Breast epithelium (tissue), 4 donors: ENCODE data around the gene RNF31. TPM values are rescaled to one million over a fixed set of nuclear protein-coding genes. Genes with fewer than 3 reads are reported as not detected.

Experiments
- DNase-seq, 2 donors: peaks; one replicate each; pipeline ENCODE4 v3.0.0-alpha.2; 2019; ENCODE audit warnings: low spot score in 2 of 2
- H3K27ac ChIP-seq, 2 donors: fragments of 200-600 bp; sonication (generic) in 1 of 2; one replicate each; pipeline ENCODE4 v1.5.1; 2016 to 2019; ENCODE audit warnings: mild to moderate bottlenecking in 1 of 2
- H3K27me3 ChIP-seq, 2 donors: fragments of 200-600 bp; sonication (generic) in 1 of 2; one replicate each; pipeline versions ENCODE4 v1.5.1 to v1.6.0; 2017 to 2019; ENCODE audit warnings: control low read depth in 1 of 2, mild to moderate bottlenecking in 1 of 2
- H3K36me3 ChIP-seq: fragments of 200-600 bp; one replicate; pipeline ENCODE4 v1.5.1; 2019
- H3K4me1 ChIP-seq, 2 donors: fragments of 200-600 bp; sonication (generic); one replicate each; pipeline ENCODE4 v1.5.1; 2016 to 2019; ENCODE audit warnings: control low read depth in 1 of 2
- H3K4me3 ChIP-seq, 3 donors: fragments of 200-600 bp; sonication (generic); 1 replicate in 2 of 3; 2 replicates in 1 of 3; pipeline ENCODE4 v1.5.1; 2016 to 2019; ENCODE audit warnings: mild to moderate bottlenecking in 3 of 3, moderate library complexity in 2 of 3
- H3K9me3 ChIP-seq, 2 donors: fragments of 200-600 bp; sonication (generic) in 1 of 2; one replicate each; pipeline ENCODE4 v1.5.1; 2016 to 2019; ENCODE audit warnings: control low read depth in 1 of 2
- POLR2A ChIP-seq: fragments of 450-650 bp; IDR thresholded peaks from one replicate; pipeline ENCODE4 v1.6.1; 2016; ENCODE audit warnings: antibody characterized with exemption, mild to moderate bottlenecking, moderate library complexity
- POLR2AphosphoS5 ChIP-seq, 3 donors: sonication (generic); formaldehyde crosslinking; IDR thresholded peaks; one replicate each; pipeline ENCODE4 v1.6.1; 2017; ENCODE audit warnings: antibody characterized with exemption in 3 of 3
- intact Hi-C: fragments of 100-400 bp; cut with DNase I; formaldehyde crosslinking; loops from one replicate; pipeline ENCODE4 v1.15.1; 2023; ENCODE audit warnings: low total_unique reads
- total RNA-seq, 3 donors: library from RNA; depleted of rRNA; stranded (reverse); fragments of >200 nt; gene quantifications; one replicate each; pipeline ENCODE4 v1.1.0, GENCODE V29; 2016
- TF ChIP-seq, protein P1 (sequence below), 3 donors: fragments of 450-650 bp; IDR thresholded peaks; one replicate each; pipeline ENCODE4 v1.5.1; 2016 to 2017; ENCODE audit warnings: antibody characterized with exemption in 3 of 3, mild to moderate bottlenecking in 3 of 3, moderate library complexity in 3 of 3

Gene RNF31
- total RNA-seq, 3 donors from 2014 or later: 29.1 to 43.8 (median 41.0) TPM

- DNase-seq: no peak
- Histone ChIP-seq H3K9me3 (no peaks in the 10 kb centered on the region), H3K27me3 (no peaks in the 10 kb centered on the region), H3K36me3 (peaks cover 14% of the 10 kb centered on the region), H3K4me1 (no peaks in the 10 kb centered on the region), H3K4me3 (no peak overlapping the region), H3K27ac (no peak overlapping the region)
- TF ChIP-seq POLR2AphosphoS5 (IDR thresholded peaks at IDR 0.05) (no peak), POLR2A (no peak)
- TF ChIP-seq, protein P1, sequence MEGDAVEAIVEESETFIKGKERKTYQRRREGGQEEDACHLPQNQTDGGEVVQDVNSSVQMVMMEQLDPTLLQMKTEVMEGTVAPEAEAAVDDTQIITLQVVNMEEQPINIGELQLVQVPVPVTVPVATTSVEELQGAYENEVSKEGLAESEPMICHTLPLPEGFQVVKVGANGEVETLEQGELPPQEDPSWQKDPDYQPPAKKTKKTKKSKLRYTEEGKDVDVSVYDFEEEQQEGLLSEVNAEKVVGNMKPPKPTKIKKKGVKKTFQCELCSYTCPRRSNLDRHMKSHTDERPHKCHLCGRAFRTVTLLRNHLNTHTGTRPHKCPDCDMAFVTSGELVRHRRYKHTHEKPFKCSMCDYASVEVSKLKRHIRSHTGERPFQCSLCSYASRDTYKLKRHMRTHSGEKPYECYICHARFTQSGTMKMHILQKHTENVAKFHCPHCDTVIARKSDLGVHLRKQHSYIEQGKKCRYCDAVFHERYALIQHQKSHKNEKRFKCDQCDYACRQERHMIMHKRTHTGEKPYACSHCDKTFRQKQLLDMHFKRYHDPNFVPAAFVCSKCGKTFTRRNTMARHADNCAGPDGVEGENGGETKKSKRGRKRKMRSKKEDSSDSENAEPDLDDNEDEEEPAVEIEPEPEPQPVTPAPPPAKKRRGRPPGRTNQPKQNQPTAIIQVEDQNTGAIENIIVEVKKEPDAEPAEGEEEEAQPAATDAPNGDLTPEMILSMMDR (IDR thresholded peaks at IDR 0.05): no peak
- intact Hi-C loops: no loop called here
Observed at GRCh38 chr14:24126939-24127338, 20.4 kb upstream of the RNF31 start.

- H3K36me3 ChIP-seq: peaks cover 11% of the 10 kb centered on the region
- DNase-seq: no peak
- TF ChIP-seq POLR2A (no peak), POLR2AphosphoS5 (IDR thresholded peaks at IDR 0.05) (no peak)
- TF ChIP-seq, protein P1 (IDR thresholded peaks at IDR 0.05): no peak
- no peak overlapping the region for H3K27ac ChIP-seq
- no peaks in the 10 kb centered on the region for H3K4me1 ChIP-seq
- no peaks in the 10 kb centered on the region for H3K27me3 ChIP-seq
- intact Hi-C loops: no loop called here
- H3K9me3 ChIP-seq: no peaks in the 10 kb centered on the region
- no peak overlapping the region for H3K4me3 ChIP-seq
Observed at GRCh38 chr14:24127673-24128072, 19.6 kb upstream of the RNF31 start.

DNA sequence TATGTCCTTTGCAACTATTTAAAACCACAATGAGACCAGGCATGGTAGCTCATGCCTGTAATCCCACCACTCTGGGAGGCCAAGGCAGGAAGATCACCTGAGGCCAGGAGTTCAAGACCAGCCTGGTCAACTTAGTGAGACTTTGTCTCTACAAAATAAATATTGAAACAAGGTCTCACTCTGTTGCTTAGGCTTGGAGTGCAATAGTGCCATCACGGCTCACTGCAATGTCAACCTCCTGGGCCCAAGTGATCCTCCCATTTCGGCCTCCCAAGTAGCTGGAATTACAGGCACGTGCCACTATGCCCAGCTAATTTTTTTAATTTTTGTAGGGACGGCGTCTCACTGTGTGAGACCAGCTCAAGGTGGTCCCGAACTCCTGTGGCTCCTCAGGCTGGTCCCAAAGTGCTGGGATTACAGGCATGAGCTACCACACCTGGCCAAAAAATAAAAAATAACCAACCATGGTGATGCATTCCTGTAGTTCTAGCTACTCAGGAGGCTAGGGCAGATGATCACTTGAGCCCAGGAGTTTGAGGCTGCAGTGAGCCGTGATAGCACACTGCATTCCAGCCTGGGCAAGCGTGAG lies 17.8 kb upstream of the RNF31 start:
- no peak for TF ChIP-seq POLR2AphosphoS5 (IDR thresholded peaks at IDR 0.05)
- no peak for DNase-seq

DNA sequence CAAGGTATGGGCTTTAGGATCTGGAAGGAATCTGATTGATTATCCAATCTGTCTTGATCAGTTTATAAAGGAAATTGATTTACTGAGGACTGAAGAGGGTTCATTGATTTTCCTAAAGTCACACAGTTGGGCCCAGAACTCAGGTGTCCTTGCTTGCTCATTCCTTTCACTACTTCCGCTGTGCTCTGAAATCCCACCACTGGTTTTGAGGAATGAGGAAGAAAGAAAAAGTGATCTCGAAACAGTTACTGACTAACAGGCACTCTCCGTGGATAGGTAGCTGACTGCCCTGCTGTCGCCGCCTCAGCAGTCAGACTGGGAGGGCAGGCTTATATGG lies 16.9 kb upstream of the RNF31 start, which contains the start of gene FITM1:
FITM1 (plus strand) TSS at position 280 of the 337 bp plus-strand sequence. CDS start 905 bp downstream, outside the sequence.
- no peak within 1 kb of the TSS for H3K4me3 ChIP-seq
- H3K9me3 ChIP-seq: no peaks in the 10 kb centered on the region
- intact Hi-C loops: no loop called here
- DNase-seq: no peak
- no peaks in the 10 kb centered on the region for H3K4me1 ChIP-seq
- H3K27ac ChIP-seq: peak within 1 kb of the TSS; percentile 73 to 74
- no peak for TF ChIP-seq POLR2AphosphoS5 (IDR thresholded peaks at IDR 0.05)
- TF ChIP-seq, protein P1 (IDR thresholded peaks at IDR 0.05): no peak
- TF ChIP-seq POLR2A: no peak
- no peaks in the 10 kb centered on the region for H3K36me3 ChIP-seq
- H3K27me3 ChIP-seq: no peaks in the 10 kb centered on the region

More for the DNA sequence above, 17.8 kb upstream of the RNF31 start:
- no peaks in the 10 kb centered on the region for H3K4me1 ChIP-seq
- intact Hi-C loops: no loop called here
- no peaks in the 10 kb centered on the region for H3K36me3 ChIP-seq
- H3K27me3 ChIP-seq: no peaks in the 10 kb centered on the region
- H3K4me3 ChIP-seq: no peak overlapping the region
- no peak overlapping the region for H3K27ac ChIP-seq
- H3K9me3 ChIP-seq: no peaks in the 10 kb centered on the region

DNA sequence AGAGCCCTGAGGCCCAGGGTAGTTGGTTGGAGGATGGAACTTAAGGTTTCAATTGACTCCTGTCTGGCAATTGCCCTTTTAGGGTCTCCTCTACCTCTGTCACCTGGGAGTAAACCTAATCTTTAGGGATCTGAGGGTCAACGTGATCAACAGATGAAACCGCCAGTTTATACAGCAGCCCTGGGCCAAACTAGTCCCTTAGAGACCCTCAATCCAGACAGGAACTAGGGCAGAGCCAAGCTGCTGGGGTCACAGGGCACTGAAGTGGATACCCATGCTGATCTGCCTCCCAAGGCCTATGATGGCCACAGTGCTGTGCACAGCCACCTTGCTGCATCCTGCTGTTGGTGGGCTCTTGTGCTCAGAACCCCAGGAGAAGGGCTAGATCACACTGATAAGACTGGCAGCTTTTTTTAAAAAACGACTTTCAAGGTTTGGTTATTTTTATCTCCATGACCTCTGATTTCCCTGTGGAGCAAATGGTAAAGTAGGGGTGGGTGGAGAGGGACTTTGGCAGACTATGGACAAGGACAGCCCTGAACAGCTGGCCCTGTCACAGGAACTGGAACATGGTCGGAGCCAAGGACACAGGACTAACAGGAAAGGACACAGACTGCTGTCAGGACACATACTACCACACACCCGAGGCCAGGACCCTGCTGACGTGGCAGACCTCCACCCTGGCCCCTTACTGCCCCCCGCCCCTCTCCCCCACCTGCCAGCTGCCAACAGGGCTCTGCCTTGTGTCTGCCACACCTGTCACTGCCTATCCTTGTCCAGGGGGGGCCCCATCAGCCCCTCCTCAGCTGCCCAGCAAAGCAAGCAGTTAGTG lies 16.4 kb upstream of the RNF31 start:
- Histone ChIP-seq H3K9me3 (no peaks in the 10 kb centered on the region), H3K27me3 (no peaks in the 10 kb centered on the region), H3K4me1 (no peaks in the 10 kb centered on the region), H3K36me3 (no peaks in the 10 kb centered on the region), H3K4me3 (no peak overlapping the region), H3K27ac (peak overlapping the region; percentile 73 to 74)
- intact Hi-C loops: no loop called here
- no peak for TF ChIP-seq POLR2AphosphoS5 (IDR thresholded peaks at IDR 0.05)
- no peak for TF ChIP-seq POLR2A
- DNase-seq: no peak

DNA sequence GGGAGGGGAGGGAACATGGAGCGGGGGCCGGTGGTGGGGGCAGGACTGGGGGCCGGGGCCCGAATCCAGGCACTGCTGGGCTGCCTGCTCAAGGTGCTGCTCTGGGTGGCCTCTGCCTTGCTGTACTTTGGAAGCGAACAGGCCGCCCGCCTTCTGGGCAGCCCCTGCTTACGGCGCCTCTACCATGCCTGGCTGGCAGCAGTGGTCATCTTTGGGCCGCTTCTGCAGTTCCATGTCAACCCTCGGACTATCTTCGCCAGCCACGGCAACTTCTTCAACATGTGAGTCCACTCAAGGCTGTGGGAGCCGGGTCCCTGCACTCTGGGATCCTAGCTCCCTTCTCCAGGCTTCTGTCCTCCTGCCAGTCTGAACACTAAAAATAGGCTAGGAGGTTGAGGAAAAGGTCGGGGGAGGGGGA lies 15.7 kb upstream of the RNF31 start:
- DNase-seq: no peak
- peak overlapping the region; percentile 73 to 74 for H3K27ac ChIP-seq
- intact Hi-C loops: no loop called here

More for the DNA sequence above, 15.7 kb upstream of the RNF31 start:
- no peak overlapping the region for H3K4me3 ChIP-seq
- no peaks in the 10 kb centered on the region for H3K9me3 ChIP-seq
- no peaks in the 10 kb centered on the region for H3K27me3 ChIP-seq
- no peaks in the 10 kb centered on the region for H3K4me1 ChIP-seq
- H3K36me3 ChIP-seq: no peaks in the 10 kb centered on the region
- TF ChIP-seq POLR2A (no peak), POLR2AphosphoS5 (IDR thresholded peaks at IDR 0.05) (no peak)
- TF ChIP-seq, protein P1 (IDR thresholded peaks at IDR 0.05): no peak
